ENCODE results near the gene PLK3. TPM values are rescaled to one million over a fixed set of nuclear protein-coding genes. Genes with fewer than 3 reads are reported as not detected.

PLK3 gene
- total and polyA plus RNA-seq, 10 of the 15 experiments (the other 5 are each of a cell fraction or from before 2014, with no cell fraction given) = 1.5 to 23.2 (median 12.1) TPM

GRCh38 chr1:44786138-44786840 is 13.9 kb upstream of the PLK3 start (continued):
- TF ChIP-seq SMAD1 (IDR thresholded peaks at IDR 0.05; ENCODE audit: low read depth, partially characterized antibody) (no peak), USF2 (IDR thresholded peaks at IDR 0.05; ENCODE audit: borderline replicate concordance, low read depth, low read length) (no peak; the same call in 1 of the 2 replicates), TAF1 (IDR thresholded peaks at IDR 0.05; ENCODE audit: borderline replicate concordance, low read depth, low read length) (no peak), RBBP5 (conservative IDR thresholded peaks at IDR 0.05) (no peak), ZSCAN29 (IDR thresholded peaks at IDR 0.05) (no peak), HDAC6 (IDR thresholded peaks at IDR 0.05; ENCODE audit: unreplicated experiment) (no peak), PAX8 (IDR thresholded peaks at IDR 0.05) (no peak), MEF2A (IDR thresholded peaks at IDR 0.05; ENCODE audit: insufficient read depth, low read depth, low read length) (no peak), BHLHE40 (IDR thresholded peaks at IDR 0.05; ENCODE audit: borderline replicate concordance in 1 of 2, low read depth in 2 of 2, low read length in 1 of 2) (peak; percentile 64 to 87), GABPA (IDR thresholded peaks at IDR 0.05; ENCODE audit: low read depth) (no peak), SMARCA5 (IDR thresholded peaks at IDR 0.05) (peak; percentile 83), ASH2L (IDR thresholded peaks at IDR 0.05; ENCODE audit: borderline replicate concordance, low read depth) (no peak), RB1 (IDR thresholded peaks at IDR 0.05; ENCODE audit: borderline replicate concordance) (peak; percentile 78; the same call in 1 of the 2 replicates), NFYA (IDR thresholded peaks at IDR 0.05; ENCODE audit: borderline replicate concordance, low read depth, low read length) (no peak), ZBED1 (IDR thresholded peaks at IDR 0.05; ENCODE audit: borderline replicate concordance) (no peak), IKZF2 (IDR thresholded peaks at IDR 0.05) (peak; percentile 61 to 81; a peak in 3 of 4 replicates), MTA3 (IDR thresholded peaks at IDR 0.05; ENCODE audit: borderline replicate concordance, low read length) (no peak), ZZZ3 (IDR thresholded peaks at IDR 0.05; ENCODE audit: control insufficient read depth, insufficient read length, low read depth) (no peak), MYC (IDR thresholded peaks at IDR 0.05; ENCODE audit: insufficient read depth, insufficient read length, insufficient replicate concordance, low read length, severe bottlenecking) (peak; percentile 90), DPF2 (IDR thresholded peaks at IDR 0.05) (peak; percentile 51; the same call in 1 of the 2 replicates), MYB (IDR thresholded peaks at IDR 0.05; ENCODE audit: borderline replicate concordance, low read depth, low read length) (no peak), CEBPB (IDR thresholded peaks at IDR 0.05; ENCODE audit: borderline replicate concordance in 1 of 2, low read depth in 2 of 2, low read length in 2 of 2) (no peak), PML (IDR thresholded peaks at IDR 0.05; ENCODE audit: low read length) (no peak), NFIC (IDR thresholded peaks at IDR 0.05; ENCODE audit: low read depth, low read length) (no peak)
- TF ChIP-seq, protein P1, sequence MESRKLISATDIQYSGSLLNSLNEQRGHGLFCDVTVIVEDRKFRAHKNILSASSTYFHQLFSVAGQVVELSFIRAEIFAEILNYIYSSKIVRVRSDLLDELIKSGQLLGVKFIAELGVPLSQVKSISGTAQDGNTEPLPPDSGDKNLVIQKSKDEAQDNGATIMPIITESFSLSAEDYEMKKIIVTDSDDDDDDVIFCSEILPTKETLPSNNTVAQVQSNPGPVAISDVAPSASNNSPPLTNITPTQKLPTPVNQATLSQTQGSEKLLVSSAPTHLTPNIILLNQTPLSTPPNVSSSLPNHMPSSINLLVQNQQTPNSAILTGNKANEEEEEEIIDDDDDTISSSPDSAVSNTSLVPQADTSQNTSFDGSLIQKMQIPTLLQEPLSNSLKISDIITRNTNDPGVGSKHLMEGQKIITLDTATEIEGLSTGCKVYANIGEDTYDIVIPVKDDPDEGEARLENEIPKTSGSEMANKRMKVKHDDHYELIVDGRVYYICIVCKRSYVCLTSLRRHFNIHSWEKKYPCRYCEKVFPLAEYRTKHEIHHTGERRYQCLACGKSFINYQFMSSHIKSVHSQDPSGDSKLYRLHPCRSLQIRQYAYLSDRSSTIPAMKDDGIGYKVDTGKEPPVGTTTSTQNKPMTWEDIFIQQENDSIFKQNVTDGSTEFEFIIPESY (IDR thresholded peaks at IDR 0.05) = 0 out of 2 replicates have a peak, but pooled peaks have one; percentile 9
- TF ChIP-seq, protein P2, sequence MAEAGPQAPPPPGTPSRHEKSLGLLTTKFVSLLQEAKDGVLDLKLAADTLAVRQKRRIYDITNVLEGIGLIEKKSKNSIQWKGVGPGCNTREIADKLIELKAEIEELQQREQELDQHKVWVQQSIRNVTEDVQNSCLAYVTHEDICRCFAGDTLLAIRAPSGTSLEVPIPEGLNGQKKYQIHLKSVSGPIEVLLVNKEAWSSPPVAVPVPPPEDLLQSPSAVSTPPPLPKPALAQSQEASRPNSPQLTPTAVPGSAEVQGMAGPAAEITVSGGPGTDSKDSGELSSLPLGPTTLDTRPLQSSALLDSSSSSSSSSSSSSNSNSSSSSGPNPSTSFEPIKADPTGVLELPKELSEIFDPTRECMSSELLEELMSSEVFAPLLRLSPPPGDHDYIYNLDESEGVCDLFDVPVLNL (IDR thresholded peaks at IDR 0.05; ENCODE audit: low read depth, low read length) = no peak
- TF ChIP-seq, protein P3, sequence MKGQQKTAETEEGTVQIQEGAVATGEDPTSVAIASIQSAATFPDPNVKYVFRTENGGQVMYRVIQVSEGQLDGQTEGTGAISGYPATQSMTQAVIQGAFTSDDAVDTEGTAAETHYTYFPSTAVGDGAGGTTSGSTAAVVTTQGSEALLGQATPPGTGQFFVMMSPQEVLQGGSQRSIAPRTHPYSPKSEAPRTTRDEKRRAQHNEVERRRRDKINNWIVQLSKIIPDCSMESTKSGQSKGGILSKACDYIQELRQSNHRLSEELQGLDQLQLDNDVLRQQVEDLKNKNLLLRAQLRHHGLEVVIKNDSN (IDR thresholded peaks at IDR 0.05; ENCODE audit: borderline replicate concordance, extremely low read length, insufficient read depth, low read depth, low read length) = peak; percentile 67

Measured in GM12878 (cell line).